Measurements from ENCODE around the gene SV2B. TPM values are rescaled to one million over a fixed set of nuclear protein-coding genes. Genes with fewer than 3 reads are reported as not detected.

The SV2B gene
- total RNA-seq, 1 experiment from 2014 or later: not detected

GRCh38 chr15:91294795-91295194 lies 194.7 kb downstream of the SV2B start:
- Histone ChIP-seq H3K9me2 (replicated peaks; ENCODE audit: low read length) (no peaks in the 10 kb centered on the region), H4K20me1 (ENCODE audit: low read length) (no peaks in the 10 kb centered on the region), H3K4me3 (ENCODE audit: low read length) (no peak overlapping the region), H3K27ac (ENCODE audit: low read length) (no peak overlapping the region), H3K9me3 (ENCODE audit: low read length) (no peaks in the 10 kb centered on the region), H2AFZ (ENCODE audit: low read length) (no peak overlapping the region), H3K4me1 (ENCODE audit: insufficient read depth, low read length) (no peaks in the 10 kb centered on the region), H3K79me2 (ENCODE audit: low read length) (no peaks in the 10 kb centered on the region), H3K9ac (ENCODE audit: low read length) (no peak overlapping the region), H3F3A (ENCODE audit: low read length, unreplicated experiment) (no peaks in the 10 kb centered on the region), H3K36me3 (ENCODE audit: low read depth, low read length) (no peaks in the 10 kb centered on the region), H3K27me3 (ENCODE audit: low read length) (peaks cover 80% of the 10 kb centered on the region), H3K4me2 (ENCODE audit: low read length) (no peak overlapping the region)
- DNase-seq (no peak), ATAC-seq (no peak)
- POLR2A ChIA-PET (ENCODE audit: unreplicated experiment): no interaction called here
- BruUV-seq (replicated peaks): no TSS peak
- TF ChIP-seq CTCF (conservative IDR thresholded peaks at IDR 0.05; ENCODE audit: low read depth, low read length) (no peak), EZH2phosphoT487 (IDR thresholded peaks at IDR 0.05; ENCODE audit: borderline replicate concordance, low read length) (no peak), EZH2 (IDR thresholded peaks at IDR 0.05; ENCODE audit: low read length, unreplicated experiment) (no peak)
- CTCF ChIA-PET: no interaction called here
- intact Hi-C loops (cut with micrococcal nuclease): no loop called here

GRCh38 chr15:91298101-91298500 lies 198.0 kb downstream of the SV2B start:
- CTCF ChIA-PET: no interaction called here

More at GRCh38 chr15:91298101-91298500, 198.0 kb downstream of the SV2B start:
- Histone ChIP-seq H3K27me3 (ENCODE audit: low read length) (peaks cover 81% of the 10 kb centered on the region), H3K79me2 (ENCODE audit: low read length) (no peaks in the 10 kb centered on the region), H3F3A (ENCODE audit: low read length, unreplicated experiment) (no peaks in the 10 kb centered on the region), H3K4me3 (ENCODE audit: low read length) (no peak overlapping the region), H3K9me3 (ENCODE audit: low read length) (no peaks in the 10 kb centered on the region), H3K4me2 (ENCODE audit: low read length) (no peak overlapping the region), H3K4me1 (ENCODE audit: insufficient read depth, low read length) (no peaks in the 10 kb centered on the region), H3K36me3 (ENCODE audit: low read depth, low read length) (no peaks in the 10 kb centered on the region), H3K9me2 (replicated peaks; ENCODE audit: low read length) (no peaks in the 10 kb centered on the region), H3K27ac (ENCODE audit: low read length) (no peak overlapping the region), H4K20me1 (ENCODE audit: low read length) (no peaks in the 10 kb centered on the region), H2AFZ (ENCODE audit: low read length) (no peak overlapping the region), H3K9ac (ENCODE audit: low read length) (no peak overlapping the region)
- TF ChIP-seq EZH2 (IDR thresholded peaks at IDR 0.05; ENCODE audit: low read length, unreplicated experiment) (no peak), EZH2phosphoT487 (IDR thresholded peaks at IDR 0.05; ENCODE audit: borderline replicate concordance, low read length) (no peak), CTCF (conservative IDR thresholded peaks at IDR 0.05; ENCODE audit: low read depth, low read length) (no peak)
- no TSS peak for BruUV-seq (replicated peaks)
- ATAC-seq: no peak
- intact Hi-C loops (cut with micrococcal nuclease): no loop called here
- no peak for DNase-seq
- POLR2A ChIA-PET (ENCODE audit: unreplicated experiment): no interaction called here
